HG02885 (cell line): ENCODE data around the gene DLG4.
"Not testable (repeated sequence)": the region's sequence is repeated elsewhere in the genome, so short reads cannot be mapped to it uniquely, and the experiment has no call there.

ENCODE experiments used
- ATAC-seq: cut with Tn5 transposase; IDR thresholded peaks from one replicate; pipeline ENCODE4 v1.9.1; 2021; ENCODE audit warnings: mild to moderate bottlenecking; ENCODE audit not compliant: unreplicated experiment, poor library complexity

Gene DLG4

DNA sequence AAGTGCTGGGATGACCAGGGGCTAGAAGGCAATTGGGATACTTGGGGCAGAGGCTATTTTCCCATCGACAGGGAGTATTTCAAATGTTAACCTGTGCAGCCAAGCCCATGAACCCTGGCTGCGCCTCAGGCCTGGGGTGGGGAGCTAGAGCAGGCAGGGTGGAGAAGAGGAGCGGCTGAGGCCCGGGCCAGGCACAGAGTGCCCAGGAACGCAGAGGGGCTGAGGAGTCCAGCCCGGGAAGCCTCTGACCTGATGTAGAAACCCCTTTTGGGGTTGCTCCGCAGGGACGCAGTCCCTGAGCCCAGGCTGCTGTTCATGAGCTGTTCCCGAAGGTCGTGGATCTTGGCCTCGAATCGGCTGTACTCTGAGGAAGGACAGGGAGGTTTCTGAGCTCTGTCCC, 23.7 kb downstream of the DLG4 start:
- ATAC-seq: no peak

DNA sequence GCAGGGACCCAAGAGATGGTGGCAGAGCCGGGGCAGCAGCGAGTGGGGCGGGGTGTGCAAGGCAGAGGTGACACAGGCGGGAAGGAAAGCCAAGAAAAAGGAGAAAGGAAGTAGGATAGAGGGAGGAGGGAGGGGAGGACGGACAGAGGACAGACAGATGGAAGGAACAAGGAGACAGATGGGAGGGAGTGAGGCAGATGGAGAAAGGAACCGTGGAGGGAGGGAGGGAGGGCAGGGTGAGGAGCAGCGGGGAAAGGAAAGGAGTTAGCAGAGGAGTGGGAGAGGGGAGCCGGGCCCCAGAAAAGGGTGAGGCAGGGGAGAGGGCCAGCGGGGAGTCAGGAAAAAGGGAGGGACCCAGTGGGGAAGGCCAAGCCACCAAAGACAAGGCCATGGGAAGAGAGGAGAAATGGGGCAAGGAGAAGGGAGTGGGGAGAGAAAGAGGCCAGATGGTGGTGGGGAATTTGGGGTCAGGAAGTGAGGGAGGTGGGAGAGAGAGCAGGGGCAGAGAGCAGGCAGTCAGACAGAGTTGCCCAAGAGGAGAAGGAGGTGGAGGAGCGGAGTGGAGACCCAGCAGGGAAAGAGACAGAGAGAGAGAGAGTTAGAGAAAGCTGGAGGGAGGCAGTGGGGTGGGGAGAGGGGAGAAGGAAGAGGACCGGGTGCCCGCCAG, 27.2 kb downstream of the DLG4 start:
- no peak for ATAC-seq

DNA sequence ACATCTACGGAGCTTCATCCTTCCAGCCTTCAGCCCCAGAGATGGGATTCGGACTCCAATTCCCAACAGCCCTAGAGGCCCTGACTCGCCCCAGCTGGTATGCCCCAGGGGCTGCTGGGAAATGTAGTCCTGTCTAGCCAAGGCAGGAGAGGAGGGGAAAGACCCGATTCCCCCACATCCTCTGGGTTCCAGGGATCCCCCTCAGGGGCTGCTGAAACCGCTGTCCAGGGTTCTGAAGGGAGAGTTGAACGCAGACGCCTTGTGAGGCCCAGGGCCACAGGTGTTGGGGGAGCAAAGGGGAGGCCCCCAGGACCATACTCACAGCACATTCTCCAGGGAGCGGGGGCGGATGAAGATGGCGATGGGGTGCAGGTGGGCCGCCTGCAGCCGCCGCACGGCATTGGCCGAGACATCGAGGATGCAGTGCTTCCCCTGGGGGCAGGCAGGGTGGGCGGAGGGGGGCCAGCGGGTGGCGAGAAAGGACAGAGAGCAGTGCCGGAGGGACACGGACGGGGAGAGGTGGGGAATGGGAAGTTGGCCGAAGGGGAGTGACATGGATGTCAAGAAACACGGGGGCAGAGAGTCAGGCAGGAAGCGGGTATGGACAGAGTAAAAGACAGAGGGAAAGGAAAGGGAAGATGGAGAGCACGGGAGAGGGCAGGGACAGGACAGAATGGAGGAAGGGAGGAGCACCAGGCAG, 27.9 kb downstream of the DLG4 start:
- ATAC-seq: no peak

DNA sequence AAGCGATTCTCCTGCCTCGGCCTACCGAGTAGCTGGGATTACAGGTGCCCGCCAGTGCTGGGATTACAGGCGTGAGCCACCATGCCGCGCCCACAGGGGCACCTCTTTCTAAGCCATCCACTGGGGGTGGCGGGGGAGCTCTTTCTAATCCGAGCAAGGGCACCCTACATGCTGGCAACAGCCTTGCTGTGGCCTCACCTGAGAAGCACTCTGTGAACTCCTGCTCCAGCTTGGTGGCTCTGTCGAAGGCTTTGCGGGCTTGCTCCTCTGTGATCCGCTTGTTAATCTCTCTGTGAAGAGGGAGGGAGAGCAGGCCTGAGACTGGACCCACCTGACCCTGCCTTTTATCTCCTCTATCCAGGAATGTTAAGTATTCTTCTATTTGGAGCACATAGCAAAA, 28.6 kb downstream of the DLG4 start:
- no peak for ATAC-seq

DNA sequence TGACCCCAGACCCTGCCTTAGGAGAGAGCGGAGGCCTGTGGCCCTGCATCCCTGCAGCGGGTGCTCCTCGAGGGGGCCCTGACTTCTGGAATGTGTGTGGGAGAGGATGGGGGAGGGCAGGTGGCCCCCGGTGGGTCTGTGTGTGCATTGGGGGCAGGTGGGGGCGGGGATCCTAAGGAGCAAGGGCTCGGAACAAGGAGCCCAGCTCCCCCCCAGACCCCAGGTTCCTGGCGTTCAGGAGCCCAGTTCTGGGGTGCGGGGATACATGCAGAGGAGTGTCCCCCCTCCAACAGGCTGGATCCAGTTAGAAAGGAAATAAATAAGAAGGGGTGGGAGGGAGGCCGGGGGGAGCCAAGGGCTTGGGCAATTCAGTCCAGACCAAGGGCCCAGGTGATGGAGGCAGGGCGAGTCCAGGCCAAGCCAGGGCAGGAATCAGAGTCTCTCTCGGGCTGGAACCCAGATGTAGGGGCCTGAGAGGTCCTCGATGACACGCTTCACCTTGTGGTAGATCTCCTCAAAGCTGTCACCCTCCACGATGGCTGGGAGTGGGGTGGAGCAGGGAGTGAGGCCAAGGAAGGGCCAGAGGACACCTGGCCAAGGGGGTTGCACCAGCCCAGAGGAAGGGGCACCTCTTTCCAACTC, 29.2 kb downstream of the DLG4 start:
- no peak for ATAC-seq

DNA sequence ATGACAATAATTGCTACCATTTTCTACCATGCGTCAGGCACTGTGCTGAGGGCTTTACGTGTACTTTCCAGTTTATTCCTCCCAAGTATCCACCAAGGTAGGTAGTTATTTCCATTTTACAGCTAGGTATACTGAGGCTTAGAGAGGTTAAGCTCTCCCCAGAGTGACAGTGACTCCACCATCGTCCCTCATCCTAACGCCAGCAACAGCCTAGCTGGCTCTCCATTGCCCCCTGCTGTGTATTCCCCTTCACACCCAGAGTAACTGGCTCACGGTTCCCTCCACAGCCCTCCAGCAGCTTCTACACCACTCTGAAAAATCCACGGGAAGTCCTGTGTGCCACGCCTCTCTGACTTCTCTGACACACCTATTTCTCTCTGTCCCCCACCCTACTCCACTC, 33.4 kb downstream of the DLG4 start:
- no peak for ATAC-seq

DNA sequence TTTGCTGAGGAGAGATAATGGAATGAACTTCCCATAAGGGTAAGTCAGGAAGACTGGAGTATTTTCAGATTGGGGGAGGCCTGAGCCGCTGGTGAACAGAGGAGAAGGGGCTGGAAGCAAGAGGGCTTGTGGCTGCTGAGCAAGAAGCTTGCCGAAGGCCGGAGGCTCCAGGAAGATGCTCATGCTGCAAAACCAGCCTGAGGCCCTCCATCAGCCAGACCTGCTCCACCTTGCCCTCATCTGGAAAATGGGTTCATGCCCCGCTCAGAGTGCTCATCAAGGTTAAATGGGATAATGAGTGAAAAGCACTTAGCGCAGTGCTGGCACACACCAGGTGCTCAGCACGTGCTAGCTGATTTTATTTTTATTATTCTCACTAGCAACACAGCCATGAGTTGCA, 35.0 kb downstream of the DLG4 start:
- ATAC-seq: no peak

DNA sequence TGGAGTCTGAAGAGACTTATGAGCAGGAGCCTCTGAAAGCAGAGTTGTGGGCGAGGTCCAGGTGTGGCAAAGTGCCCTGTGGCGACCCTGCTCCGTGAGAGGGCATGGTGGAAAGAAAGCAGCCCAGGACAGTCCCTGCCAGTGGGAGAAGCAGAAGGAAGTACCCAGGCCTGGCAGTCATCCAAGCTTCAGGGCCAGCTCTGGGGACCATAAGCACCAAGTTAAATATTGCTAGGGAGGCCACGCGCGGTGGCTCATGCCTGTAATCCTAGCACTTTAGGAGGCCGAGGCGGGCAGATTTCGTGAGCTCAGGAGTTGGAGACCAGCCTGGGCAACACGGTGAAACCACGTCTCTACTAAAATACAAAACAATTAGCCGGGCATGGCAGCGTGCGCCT, 35.5 kb downstream of the DLG4 start:
- no peak for ATAC-seq

DNA sequence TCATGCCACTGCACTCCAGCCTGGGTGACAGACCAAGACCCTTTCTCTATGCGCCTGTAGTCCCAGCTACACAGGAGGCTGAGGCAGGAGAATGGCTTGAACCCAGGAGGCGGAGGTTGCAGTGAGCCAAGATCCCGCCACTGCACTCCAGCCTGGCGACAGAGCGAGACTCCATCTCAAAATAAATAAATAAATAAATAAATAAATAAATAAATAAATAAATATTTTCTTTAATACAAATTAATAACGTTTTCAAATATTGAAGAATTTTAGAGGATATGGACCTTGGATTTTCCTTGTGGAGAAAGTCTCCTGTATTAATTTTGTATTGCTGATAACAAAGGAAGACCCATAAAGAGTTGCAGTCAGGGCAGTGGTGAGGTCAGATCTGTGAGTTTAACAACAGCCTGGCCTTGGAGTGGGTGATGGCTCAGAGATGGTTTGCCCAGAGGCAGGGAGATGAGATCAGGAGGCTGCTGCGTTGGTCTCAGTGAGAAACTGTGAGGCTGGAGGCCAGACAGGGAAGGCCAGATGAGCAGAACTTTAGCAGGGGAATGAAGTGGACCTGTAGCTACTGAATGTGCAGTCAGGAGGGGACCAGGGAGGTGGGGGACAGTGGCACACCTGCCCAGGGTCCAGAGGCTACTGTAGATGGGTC, 36.1 kb downstream of the DLG4 start:
- no peak for ATAC-seq

DNA sequence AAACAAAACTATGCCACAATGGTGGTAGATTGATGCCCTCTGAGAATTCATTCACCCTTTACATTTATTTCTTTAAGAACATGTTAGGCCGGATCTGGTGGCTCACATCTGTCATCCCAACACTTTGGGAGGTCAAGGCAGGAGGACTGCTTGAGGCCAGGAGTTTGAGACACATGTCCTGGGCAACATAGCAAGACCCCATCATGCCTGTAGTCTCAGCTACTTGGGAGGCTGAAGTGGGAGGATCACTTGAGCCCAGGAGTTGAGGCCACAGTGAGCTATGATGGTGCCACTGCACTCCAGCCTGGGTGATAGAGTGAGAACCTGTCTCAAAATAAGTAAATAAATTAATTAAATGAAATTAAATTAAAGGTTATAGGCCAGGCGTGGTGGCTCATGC, 37.5 kb downstream of the DLG4 start:
- ATAC-seq: not testable (repeated sequence)

DNA sequence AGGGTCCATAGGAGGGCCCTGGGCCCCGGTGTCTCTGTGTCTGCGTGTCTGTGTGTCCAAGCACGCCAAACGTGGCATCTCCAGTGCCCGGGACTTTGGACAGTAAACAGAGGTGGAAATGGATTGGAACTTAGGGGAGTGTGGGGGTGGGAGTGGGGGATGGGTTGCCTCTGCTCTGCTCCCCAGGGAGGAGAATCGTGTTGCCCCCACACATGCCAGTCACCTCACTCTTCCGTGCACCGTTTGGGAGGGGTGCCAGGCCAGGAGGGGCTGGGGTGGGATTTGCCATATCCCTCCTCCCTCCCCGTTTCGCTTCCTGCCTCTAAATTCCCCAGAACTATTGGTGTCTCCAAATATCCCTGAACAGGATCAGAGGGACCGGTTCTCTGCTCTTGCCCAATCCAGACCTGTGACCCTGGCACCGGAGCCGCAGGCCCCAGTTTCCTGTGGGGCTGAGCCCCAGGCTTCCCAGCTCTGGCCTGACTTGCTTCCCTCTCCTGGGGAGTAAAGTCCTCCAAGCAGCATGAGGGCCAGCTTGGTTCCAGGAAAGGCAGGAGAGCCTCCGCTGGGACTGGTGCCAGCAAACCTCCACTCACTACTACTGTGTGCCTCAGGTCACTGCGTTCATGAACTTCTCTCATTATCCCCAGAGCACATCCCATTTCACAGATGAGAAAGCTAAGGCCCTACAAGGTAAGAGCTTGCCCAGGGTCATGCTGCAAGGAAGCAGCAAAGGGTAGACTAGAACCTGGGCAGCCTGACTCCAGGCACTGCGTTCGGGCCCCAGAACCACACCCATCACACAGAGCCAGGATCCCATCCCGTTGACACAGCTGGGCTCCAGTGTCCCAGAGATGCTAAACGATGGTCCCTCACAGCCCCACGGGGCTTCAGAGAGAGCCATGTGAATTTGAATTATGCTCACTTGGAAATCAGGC, 40.0 kb downstream of the DLG4 start, which contains the start of gene ASGR1:
Gene ASGR1, minus strand, starts transcription at position 54 of the 938 bp plus-strand sequence. CDS start 807 bp downstream, outside the sequence.
- ATAC-seq: no peak

DNA sequence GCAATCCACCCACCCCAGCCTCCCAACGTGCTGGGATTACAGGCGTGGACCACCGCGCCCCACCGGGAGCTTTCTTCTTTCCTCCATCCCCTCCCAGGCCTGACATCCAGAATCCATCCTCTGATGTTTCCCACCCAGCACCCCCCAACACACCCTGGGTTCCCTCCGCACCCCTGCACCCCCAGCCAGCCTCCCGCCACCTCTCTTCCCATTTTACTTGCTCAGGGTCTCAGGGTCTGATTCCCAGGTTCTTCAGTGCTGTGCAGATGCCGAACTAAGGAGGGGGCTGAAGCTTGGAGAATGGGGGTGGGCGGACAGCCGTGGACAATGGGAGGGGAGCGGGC, 40.7 kb downstream of the DLG4 start:
- ATAC-seq: no peak

DNA sequence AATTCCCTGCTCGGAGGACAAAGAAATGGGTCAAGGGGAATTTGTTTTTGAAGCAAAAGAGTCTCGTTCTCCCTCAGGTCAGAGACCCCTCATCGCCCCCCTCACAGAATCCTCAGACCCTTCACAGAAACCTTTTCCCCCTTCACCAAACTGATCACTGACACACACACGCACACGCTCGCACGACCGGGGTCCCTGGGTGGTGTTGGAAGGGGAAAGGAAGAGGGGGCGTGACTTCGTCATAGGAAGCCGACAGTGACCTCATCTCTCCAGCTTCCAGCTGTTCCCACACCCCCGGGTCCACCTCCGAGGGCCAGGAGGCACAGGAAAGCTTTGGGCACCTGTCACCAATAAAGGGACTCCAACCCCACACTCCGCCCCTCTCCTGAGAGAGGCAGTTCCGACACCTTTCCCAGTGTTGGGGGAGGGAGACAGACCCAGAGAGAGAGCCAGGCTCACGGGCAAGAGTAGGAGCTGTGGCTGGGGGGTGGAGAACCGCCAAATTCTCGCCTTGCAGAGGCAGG, 41.6 kb downstream of the DLG4 start:
- ATAC-seq: no peak

DNA sequence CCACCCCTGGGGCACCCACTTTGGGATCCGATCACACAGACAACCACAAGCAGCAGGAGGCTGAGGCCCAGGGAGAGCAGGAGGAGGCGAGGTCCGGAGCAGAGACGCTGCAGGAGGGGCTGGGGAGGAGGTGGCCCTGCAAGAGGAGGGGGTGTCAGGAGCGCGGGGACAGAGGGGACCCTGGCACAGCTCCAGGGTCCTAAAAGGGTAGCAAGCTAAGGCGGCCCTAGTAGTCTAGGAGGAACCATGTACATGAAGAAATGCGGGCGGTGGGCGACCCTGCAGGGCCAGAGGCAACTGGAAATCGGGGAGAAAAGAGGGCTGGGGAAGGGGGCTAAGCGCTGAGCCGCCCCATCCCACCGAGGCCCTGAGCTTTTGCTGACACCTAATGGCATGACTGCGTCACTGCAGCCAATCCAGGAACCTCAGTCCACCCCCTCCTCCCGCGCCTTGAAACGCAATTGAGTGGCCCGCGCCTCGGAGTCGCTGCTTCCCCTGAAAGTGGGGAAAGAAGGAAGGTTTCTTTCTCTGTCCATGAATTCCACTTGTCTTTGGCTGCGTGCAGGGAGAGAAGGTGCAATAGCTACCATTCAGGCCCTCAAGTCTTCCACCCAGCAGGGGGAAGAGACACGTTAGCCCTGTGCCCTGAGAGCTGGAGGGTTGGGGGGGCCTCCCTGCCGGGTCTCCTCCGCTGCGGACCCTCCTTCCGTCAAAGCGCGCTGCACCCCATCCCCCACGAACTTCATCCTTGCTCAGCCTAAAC, 42.3 kb downstream of the DLG4 start:
- ATAC-seq: no peak

DNA sequence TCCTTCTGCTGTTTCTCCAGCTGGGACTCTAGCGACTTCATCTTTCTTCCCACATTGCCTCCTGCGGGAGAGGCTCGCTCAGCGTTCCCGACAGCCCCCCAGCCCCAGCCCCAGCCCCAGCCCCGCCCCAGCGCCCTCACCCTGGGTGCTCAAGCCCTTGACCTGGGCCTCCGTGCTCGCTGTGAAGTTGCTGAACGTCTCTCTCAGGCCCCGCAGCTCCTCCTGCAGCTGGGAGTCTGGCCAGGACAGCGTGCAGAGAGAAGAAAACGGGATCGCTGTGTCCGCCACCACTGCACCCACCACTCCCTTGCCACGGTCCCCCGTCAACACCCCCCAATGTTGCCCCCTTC, 42.8 kb downstream of the DLG4 start:
- ATAC-seq: no peak

DNA sequence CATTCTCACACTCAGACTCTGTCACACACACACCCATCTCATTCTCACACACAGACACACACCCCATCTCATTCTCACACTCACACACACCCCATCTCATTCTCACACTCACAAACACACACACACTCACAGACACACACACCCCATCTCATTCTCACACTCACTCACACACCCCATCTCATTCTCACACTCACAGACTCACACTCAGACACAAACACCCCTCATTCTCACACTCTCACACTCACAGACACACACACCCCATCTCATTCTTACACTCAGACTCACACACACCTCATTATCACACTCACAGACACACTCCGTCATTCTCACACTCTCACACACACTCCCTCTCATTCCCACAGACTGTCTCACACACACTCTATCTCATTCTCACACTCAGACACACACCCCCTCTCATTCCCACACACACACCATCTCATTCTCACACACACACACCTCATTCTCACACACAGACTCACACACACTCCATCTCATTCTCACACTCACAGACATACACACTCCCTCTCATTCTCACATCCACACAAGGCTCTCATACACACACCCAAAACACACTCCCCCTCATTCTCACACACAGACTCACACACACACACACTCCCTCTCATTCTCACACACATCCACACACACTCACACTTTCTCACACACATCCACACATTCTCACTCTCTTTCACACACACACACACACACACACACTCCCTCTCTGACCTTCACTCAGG, 43.4 kb downstream of the DLG4 start:
- no peak for ATAC-seq

DNA sequence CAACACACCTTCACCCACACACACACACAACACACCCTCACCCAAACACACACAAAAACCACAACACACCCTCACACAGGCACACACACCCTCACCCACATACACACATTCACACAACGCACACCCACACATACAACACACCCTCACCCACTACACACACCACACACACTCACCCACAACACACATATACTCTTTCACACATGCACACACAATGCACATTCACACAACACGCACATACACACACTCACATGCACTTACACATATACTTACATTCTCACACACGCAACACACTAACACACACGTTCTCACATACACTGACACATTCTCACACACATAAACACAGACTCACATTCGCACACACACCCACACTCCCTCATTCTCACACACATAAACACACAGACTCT, 44.3 kb downstream of the DLG4 start:
- no peak for ATAC-seq

DNA sequence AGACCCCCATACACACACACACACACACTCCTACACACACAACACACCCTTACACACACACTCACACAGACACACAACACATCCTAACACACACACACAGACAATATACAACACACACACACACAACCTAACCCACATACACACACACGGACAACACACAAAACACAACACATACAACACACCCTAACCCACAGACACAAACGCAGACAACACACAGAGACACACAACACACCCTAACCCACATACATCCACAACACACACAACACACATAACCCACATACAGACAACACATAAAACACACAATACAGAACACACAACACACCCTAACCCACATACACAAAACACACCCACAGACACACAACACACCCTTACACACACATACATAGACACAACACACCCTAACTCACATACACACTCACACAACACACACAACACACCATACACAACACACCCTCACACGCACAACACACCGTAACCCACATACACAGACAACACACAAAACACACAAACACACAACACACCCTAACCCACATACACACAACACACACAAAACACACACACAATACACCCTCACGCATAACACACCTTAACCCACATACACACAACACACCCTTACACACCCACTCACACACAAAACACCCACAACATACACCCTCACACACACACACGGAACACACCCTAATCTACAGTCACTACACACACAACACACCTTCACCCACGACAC, 44.9 kb downstream of the DLG4 start:
- no peak for ATAC-seq
